Measurements from ENCODE around the gene UBASH3A. TPM values are rescaled to one million over a fixed set of nuclear protein-coding genes. Genes with fewer than 3 reads are reported as not detected.

Gene UBASH3A
- polyA plus RNA-seq, 2 of the 4 experiments (the other 2 are of a cell fraction), result not detected

DNA sequence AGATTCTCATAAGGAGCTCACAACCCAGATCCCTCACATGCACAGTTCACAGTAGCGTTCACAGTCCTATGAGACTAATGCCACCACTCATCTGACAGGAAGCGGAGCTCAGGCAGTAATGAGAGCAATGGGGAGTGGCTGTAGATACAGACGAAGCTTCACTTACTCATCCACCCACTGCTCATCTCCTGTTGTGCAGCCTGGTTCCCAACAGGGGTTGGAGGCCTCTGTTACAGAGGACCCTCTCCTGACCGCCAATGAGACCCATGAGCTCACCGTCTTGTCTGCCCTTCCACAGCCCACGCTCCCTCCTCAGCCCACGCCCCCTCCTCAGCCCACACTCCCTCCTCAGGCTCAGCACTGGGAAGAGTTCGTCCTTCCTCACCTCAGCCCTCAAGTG lies 52.8 kb downstream of the UBASH3A start (continued):
- TF ChIP-seq, protein P1, sequence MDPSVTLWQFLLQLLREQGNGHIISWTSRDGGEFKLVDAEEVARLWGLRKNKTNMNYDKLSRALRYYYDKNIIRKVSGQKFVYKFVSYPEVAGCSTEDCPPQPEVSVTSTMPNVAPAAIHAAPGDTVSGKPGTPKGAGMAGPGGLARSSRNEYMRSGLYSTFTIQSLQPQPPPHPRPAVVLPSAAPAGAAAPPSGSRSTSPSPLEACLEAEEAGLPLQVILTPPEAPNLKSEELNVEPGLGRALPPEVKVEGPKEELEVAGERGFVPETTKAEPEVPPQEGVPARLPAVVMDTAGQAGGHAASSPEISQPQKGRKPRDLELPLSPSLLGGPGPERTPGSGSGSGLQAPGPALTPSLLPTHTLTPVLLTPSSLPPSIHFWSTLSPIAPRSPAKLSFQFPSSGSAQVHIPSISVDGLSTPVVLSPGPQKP (IDR thresholded peaks at IDR 0.05; ENCODE audit: low read depth, low read length), result no peak
- TF ChIP-seq POLR2A (IDR thresholded peaks at IDR 0.05; ENCODE audit: low read length), result no peak
- TF ChIP-seq RARB (CRISPR knock-in tag; IDR thresholded peaks at IDR 0.05), result no peak

DNA sequence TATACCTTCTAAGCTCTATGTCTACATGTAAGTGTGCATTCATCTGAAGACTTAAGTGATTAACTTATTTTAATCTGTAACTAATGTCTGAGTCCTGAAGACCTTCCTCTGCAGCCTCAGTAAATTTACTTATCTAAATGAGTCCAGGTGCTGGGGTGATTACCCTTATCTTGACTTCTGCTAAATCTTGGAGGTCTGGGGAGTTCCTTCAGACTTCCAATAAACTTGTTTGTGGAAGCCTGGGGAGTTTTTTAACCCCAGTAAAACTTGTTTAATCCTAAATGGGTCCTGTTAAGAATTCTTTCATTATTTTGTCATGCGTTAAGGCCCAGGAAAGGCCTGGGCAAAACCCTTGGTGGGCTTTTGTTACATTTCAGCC lies 55.4 kb downstream of the UBASH3A start:
- DNase-seq (ENCODE audit: low read depth in 1 of 2, low spot score in 1 of 2), result no peak
- 86% methylated on average over 1 of the region's 1 CpG for WGBS (ENCODE audit: missing lambda C conversion rate)
- Histone ChIP-seq H3K9me3 (no peaks in the 10 kb centered on the region), H3K27ac (no peak overlapping the region), H3K4me1 (no peaks in the 10 kb centered on the region), H3K4me3 (no peak overlapping the region), H3K4me2 (no peak overlapping the region)
- CTCF ChIA-PET, result interaction anchor here (1.1 to 1.5 kb wide), 2 partner anchors 9 to 150 kb away, joined by 3 read pairs; no protein-coding TSS in a partner anchor
- no peak for ATAC-seq
- no peak for FAIRE-seq
- TF ChIP-seq RARB (CRISPR knock-in tag; IDR thresholded peaks at IDR 0.05), result no peak
- no peak for TF ChIP-seq JUN (IDR thresholded peaks at IDR 0.05)
- TF ChIP-seq, protein P2, sequence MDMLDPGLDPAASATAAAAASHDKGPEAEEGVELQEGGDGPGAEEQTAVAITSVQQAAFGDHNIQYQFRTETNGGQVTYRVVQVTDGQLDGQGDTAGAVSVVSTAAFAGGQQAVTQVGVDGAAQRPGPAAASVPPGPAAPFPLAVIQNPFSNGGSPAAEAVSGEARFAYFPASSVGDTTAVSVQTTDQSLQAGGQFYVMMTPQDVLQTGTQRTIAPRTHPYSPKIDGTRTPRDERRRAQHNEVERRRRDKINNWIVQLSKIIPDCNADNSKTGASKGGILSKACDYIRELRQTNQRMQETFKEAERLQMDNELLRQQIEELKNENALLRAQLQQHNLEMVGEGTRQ (IDR thresholded peaks at IDR 0.05), result no peak
- TF ChIP-seq HOXB13 (CRISPR knock-in tag; IDR thresholded peaks at IDR 0.05; ENCODE audit: low read depth), result no peak
- no peak for TF ChIP-seq MAZ (IDR thresholded peaks at IDR 0.05; ENCODE audit: borderline replicate concordance, low read depth, low read length)
- TF ChIP-seq ESRRA (IDR thresholded peaks at IDR 0.05; ENCODE audit: borderline replicate concordance, low read length), result no peak
- no peak for TF ChIP-seq CBX8 (IDR thresholded peaks at IDR 0.05)
- no peak for TF ChIP-seq ZFP36 (IDR thresholded peaks at IDR 0.05; ENCODE audit: borderline replicate concordance, partially characterized antibody)
- TF ChIP-seq, protein P3, sequence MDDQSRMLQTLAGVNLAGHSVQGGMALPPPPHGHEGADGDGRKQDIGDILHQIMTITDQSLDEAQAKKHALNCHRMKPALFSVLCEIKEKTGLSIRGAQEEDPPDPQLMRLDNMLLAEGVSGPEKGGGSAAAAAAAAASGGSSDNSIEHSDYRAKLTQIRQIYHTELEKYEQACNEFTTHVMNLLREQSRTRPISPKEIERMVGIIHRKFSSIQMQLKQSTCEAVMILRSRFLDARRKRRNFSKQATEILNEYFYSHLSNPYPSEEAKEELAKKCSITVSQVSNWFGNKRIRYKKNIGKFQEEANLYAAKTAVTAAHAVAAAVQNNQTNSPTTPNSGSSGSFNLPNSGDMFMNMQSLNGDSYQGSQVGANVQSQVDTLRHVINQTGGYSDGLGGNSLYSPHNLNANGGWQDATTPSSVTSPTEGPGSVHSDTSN (IDR thresholded peaks at IDR 0.05), result no peak
- TF ChIP-seq EP300 (IDR thresholded peaks at IDR 0.05), result no peak
- POLR2A ChIA-PET, result no interaction called here

DNA sequence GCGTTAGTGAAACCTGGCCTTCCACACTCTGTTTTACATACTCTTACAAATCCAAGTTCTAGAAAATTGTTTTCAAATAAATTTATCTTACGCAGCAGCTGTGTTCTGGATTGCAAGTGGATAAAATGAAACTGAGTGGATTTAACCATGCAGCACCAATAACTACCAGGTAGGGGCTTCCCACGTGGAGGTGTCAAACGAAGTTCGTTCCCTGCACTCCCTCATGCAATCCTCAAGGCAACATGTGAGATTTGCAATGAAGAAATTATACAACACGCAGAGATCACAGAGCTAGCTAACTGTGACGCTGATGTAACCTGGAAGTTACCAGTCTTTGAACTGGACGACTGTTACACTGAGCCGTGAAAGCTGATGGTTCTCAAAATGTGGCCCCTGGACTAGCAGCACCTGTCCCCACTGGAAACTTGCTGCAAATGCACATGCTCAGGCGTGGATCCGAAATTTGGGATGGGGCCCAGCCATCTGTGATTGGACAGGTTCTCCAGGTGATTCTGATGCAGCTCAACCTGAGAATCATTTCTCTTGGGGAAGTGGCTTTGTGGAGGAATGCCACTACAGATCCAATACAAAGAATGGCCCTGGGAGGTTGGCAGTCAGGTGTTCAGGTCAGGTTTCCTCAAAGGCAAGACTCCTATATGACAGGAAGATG lies 56.0 kb downstream of the UBASH3A start:
- POLR2A ChIA-PET, result no interaction called here
- H3K27ac ChIP-seq, result no peak overlapping the region
- H3K9me3 ChIP-seq, result no peaks in the 10 kb centered on the region
- H3K4me1 ChIP-seq, result no peaks in the 10 kb centered on the region
- CTCF ChIA-PET, result interaction anchor here (1.1 to 1.5 kb wide), 2 partner anchors 9 to 150 kb away, joined by 3 read pairs; no protein-coding TSS in a partner anchor
- H3K4me2 ChIP-seq, result no peak overlapping the region
- DNase-seq (ENCODE audit: low read depth in 1 of 2, low spot score in 1 of 2), result no peak
- no peak overlapping the region for H3K4me3 ChIP-seq
- FAIRE-seq, result no peak
- 64% methylated on average over 11 of the region's 11 CpGs for WGBS (ENCODE audit: missing lambda C conversion rate)
- TF ChIP-seq HEYL (CRISPR knock-in tag; IDR thresholded peaks at IDR 0.05), result no peak
- ATAC-seq, result no peak

DNA sequence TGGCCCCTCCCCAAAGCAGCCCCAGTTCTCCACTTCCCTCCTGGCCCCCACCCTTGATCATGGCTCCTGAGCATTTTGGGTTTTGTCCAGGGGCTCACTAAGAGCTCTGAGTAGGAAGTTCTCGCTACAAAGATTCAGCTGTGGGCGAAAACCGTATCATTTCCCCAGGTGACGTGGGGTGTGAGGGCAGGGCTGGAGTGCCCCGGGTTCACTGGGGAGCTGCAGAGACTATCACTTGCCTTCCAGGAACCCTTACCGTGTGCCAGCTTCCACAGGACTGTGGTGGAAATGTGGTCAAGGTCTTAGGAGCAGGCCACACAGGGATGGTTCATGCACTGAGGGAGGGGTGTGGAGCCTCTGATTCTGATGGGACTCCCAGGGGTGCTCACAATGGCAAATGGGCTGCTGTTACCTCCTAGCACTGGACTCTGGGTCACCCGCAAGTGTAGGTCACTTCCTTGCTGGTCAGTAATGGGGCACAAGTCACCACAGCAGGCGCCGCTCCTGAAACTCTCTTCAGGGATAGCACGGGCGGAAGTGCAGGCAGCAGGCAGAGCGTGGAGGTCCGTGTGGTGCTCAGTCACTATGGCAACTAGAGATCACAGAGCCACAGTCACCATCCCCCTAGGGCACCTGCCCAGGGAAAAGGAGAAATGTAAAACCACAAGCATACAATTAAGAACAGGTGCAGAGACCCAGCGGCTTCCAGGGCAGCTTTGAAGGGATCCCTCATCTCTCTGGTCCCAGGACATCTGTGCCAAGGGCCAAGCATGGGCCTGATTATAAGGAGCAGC lies 56.9 kb downstream of the UBASH3A start:
- Histone ChIP-seq H3K4me3 (no peak overlapping the region), H3K4me1 (no peaks in the 10 kb centered on the region), H3K27ac (no peak overlapping the region), H3K9me3 (no peaks in the 10 kb centered on the region), H3K4me2 (no peak overlapping the region)
- TF ChIP-seq, protein P2 (IDR thresholded peaks at IDR 0.05), result no peak
- TF ChIP-seq HDAC2 (IDR thresholded peaks at IDR 0.05) (no peak), ZSCAN20 (CRISPR knock-in tag; IDR thresholded peaks at IDR 0.05) (no peak), SREBF2 (IDR thresholded peaks at IDR 0.05) (no peak), JUN (IDR thresholded peaks at IDR 0.05) (no peak), RNF2 (IDR thresholded peaks at IDR 0.05; ENCODE audit: borderline replicate concordance, low read depth) (no peak)
- DNase-seq (ENCODE audit: low read depth in 1 of 2, low spot score in 1 of 2), result no peak
- no peak for ATAC-seq
- ChIA-PET POLR2A (no interaction called here), CTCF (no interaction called here)
- WGBS (ENCODE audit: missing lambda C conversion rate), result 84% methylated on average over 6 of the region's 14 CpGs
- no peak for FAIRE-seq

Measured in A549 (cell line).